Stimulated activated CD8-positive, alpha-beta memory T cell treated with anti-CD3 and anti-CD28 coated beads, Interleukin-7, amount 100 ng/mL, for 1 hour (primary cell): ENCODE data around the gene OR4E1.
"Not testable (repeated sequence)": the region's sequence is repeated elsewhere in the genome, so short reads cannot be mapped to it uniquely, and the experiment has no call there.

Experiments used
- DNase-seq, 2 donors: peaks; one replicate each; pipeline ENCODE4 v3.0.0-alpha.2; 2020; ENCODE audit warnings: low read depth in 2 of 2

The OR4E1 gene

GRCh38 chr14:21653331-21653885, 20.2 kb downstream of the OR4E1 start, which contains the start of gene OR4E2:
OR4E2 (plus strand) TSS chr14:21653835; CDS start chr14:21665083, 11,248 bp downstream.
- no peak for DNase-seq

DNA sequence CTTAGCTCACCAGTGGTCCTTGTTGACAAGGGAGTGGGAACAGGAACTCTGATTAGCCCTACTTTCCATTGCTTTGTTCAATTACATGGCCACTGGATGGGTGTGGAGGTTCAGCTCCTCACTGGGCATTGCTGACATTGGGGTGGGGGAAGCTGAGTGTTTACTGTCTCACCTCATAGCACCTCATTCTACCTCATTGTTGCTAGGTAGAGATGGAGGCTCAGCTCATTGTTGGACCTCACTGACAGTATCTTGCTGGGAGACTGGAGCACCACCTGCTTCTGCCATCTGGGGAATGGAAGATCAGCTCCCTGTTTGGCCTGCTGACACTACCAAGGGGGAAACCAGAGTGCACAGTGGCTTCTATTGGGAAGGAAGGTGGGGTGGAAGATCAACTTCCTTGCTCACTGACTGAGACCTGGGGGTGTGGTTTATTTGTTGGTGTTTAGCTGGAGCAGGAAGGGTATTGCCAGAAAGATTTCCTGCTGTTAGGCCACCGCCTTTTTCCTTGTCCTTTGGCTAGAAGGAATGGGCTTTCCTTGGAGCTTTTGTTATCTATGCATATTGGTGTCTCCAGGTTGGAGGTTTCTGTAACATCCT, 21.3 kb downstream of the OR4E1 start:
- no peak for DNase-seq

DNA sequence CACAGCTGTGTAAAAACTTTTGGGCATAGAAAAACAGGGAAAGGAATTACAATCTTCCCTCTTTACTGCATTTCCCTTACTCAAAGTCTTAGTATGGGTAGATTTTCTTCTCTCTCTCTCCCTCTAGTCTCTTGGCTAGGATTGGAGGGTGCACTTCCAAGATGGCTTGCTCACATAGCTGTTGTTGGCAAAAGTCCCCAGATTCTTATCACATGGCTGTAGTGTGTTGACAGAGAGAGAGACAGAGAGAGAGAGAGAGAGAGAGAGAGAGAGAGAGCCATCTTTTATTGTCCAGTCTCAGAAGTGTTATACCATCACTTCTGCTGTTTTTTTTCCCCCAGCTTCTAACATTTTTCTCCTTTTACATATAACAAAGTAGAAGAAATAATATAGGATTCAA, 26.2 kb downstream of the OR4E1 start:
- DNase-seq: no peak

GRCh38 chr14:21643407-21643806, 30.2 kb downstream of the OR4E1 start:
- DNase-seq: no peak

- DNase-seq: no peak
These were observed 30.9 kb downstream of the OR4E1 start for GRCh38 chr14:21642683-21643082.

GRCh38 chr14:21634840-21635239, 38.8 kb downstream of the OR4E1 start, which contains the start of gene OR10G2:
OR10G2 (minus strand) TSS chr14:21634940; CDS start chr14:21634842, 98 bp downstream.
- no peak for DNase-seq

DNA sequence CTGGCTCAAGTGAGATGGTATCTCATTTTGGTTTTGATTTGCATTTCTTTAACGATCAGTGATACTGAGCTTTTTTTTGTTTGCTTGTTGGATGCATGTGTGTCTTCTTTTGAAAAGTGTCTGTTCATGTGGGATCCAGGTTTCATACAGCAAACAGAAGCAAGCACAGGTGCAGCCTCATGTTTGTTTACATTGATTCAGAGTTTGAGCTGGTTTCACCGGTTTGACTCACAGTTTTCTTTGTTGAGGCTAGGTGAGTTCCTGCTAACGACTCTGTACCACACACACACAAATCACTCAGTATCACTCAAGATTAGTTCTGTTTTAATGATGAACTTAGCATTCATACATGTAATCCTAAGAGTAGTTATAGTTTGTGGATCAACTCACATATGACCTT, 42.5 kb downstream of the OR4E1 start:
- no peak for DNase-seq

- DNase-seq: not testable (repeated sequence)
These were observed 43.1 kb downstream of the OR4E1 start for GRCh38 chr14:21630503-21630902.

DNA sequence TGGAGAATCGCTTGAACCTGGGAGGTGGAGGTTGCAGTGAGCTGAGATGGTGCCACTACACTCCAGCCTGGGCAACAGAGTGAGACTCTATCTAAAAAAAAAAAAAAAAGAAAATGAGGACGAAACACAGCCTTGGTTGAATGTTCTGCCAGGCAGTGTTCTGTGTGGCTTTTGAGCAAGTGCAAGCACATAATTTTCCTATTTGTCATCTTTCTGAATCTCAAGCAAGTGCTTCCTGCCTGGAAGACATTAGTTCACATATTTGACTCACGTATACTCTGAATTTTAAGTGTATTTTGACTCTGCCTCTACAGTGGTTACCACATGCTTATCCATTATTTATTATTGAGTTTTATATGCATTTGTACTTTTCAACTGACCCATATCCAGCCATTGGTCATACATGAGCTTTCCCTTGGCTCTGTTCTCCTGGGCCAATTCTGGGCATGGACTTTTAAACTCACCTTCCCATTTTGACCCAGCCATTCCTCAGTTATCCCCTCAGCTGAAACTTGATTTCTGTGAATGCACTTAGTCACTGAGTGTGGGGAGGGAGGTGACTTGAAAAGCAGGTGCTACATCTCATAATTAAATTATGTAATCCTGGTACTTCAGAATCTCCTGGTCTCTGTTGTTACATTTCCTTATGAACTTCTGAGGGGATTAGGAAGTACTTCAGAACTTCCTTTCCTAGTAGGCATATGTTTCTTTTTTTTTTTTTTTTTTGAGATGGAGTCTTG, 47.0 kb downstream of the OR4E1 start:
- DNase-seq: no peak
